ENCODE measurements around the gene MUC15. TPM values are rescaled to one million over a fixed set of nuclear protein-coding genes. Genes with fewer than 3 reads are reported as not detected.

Gene MUC15
- polyA plus RNA-seq (2012; ENCODE audit: insufficient read depth, insufficient read length, low read depth), result 0.25 TPM

GRCh38 chr11:26571861-26572654, at the start of gene MUC15:
Gene MUC15 (minus strand): TSS chr11:26572263. CDS start chr11:26567094, 5,169 bp downstream.
- no peaks in the 10 kb centered on the region for H3K36me3 ChIP-seq
- TF ChIP-seq CTCF (IDR thresholded peaks at IDR 0.05; ENCODE audit: low read depth, low read length), result no peak
- H3K9me3 ChIP-seq, result no peaks in the 10 kb centered on the region
- no peak for DNase-seq
- H3K4me3 ChIP-seq (ENCODE audit: low read depth, low read length), result no peak within 1 kb of the TSS
- no peaks in the 10 kb centered on the region for H3K27me3 ChIP-seq
- no peaks in the 10 kb centered on the region for H3K4me1 ChIP-seq

- Histone ChIP-seq H3K36me3 (no peaks in the 10 kb centered on the region), H3K9me3 (no peaks in the 10 kb centered on the region), H3K4me3 (ENCODE audit: low read depth, low read length) (no peak overlapping the region), H3K4me1 (no peaks in the 10 kb centered on the region), H3K27me3 (no peaks in the 10 kb centered on the region)
- no peak for DNase-seq
- no peak for TF ChIP-seq CTCF (IDR thresholded peaks at IDR 0.05; ENCODE audit: low read depth, low read length)
These were observed 49.1 kb upstream of the MUC15 start for GRCh38 chr11:26621132-26621531.

GRCh38 chr11:26620282-26621045, 48.4 kb upstream of the MUC15 start:
- H3K27me3 ChIP-seq, result no peaks in the 10 kb centered on the region
- no peaks in the 10 kb centered on the region for H3K36me3 ChIP-seq
- DNase-seq, result no peak
- no peak overlapping the region for H3K4me3 ChIP-seq (ENCODE audit: low read depth, low read length)
- no peaks in the 10 kb centered on the region for H3K4me1 ChIP-seq
- no peak for TF ChIP-seq CTCF (IDR thresholded peaks at IDR 0.05; ENCODE audit: low read depth, low read length)
- H3K9me3 ChIP-seq, result no peaks in the 10 kb centered on the region

GRCh38 chr11:26618441-26618840, 46.4 kb upstream of the MUC15 start:
- H3K4me1 ChIP-seq, result no peaks in the 10 kb centered on the region
- DNase-seq, result no peak
- no peak overlapping the region for H3K4me3 ChIP-seq (ENCODE audit: low read depth, low read length)
- no peaks in the 10 kb centered on the region for H3K9me3 ChIP-seq
- no peaks in the 10 kb centered on the region for H3K27me3 ChIP-seq
- no peak for TF ChIP-seq CTCF (IDR thresholded peaks at IDR 0.05; ENCODE audit: low read depth, low read length)
- no peaks in the 10 kb centered on the region for H3K36me3 ChIP-seq

- DNase-seq, result no peak
- H3K4me1 ChIP-seq, result no peaks in the 10 kb centered on the region
- TF ChIP-seq CTCF (IDR thresholded peaks at IDR 0.05; ENCODE audit: low read depth, low read length), result no peak
These were observed 41.7 kb upstream of the MUC15 start for GRCh38 chr11:26613759-26614158.

More at GRCh38 chr11:26613759-26614158, 41.7 kb upstream of the MUC15 start:
- H3K9me3 ChIP-seq, result no peaks in the 10 kb centered on the region
- H3K4me3 ChIP-seq (ENCODE audit: low read depth, low read length), result no peak overlapping the region
- H3K36me3 ChIP-seq, result no peaks in the 10 kb centered on the region
- no peaks in the 10 kb centered on the region for H3K27me3 ChIP-seq
